Mucosa of rectum (tissue), 2 donors: ENCODE measurements around the gene NEDD8.

Source experiments
- H3K27ac ChIP-seq, 2 donors: one replicate each; pipeline ENCODE4 v1.7.0; 2013; ENCODE audit warnings: inconsistent platforms in 2 of 2, low read depth in 2 of 2, low read length in 2 of 2
- H3K27me3 ChIP-seq, 2 donors: one replicate each; pipeline ENCODE4 v1.7.0; 2013; ENCODE audit warnings: low read length in 2 of 2; ENCODE audit not compliant: control insufficient read depth in 2 of 2, insufficient read depth in 2 of 2
- H3K36me3 ChIP-seq, 2 donors: one replicate each; pipeline ENCODE4 v1.7.0; 2013; ENCODE audit warnings: low read length in 2 of 2; ENCODE audit not compliant: control insufficient read depth in 2 of 2, insufficient read depth in 2 of 2
- H3K4me1 ChIP-seq, 2 donors: one replicate each; pipeline ENCODE4 v1.7.0; 2013; ENCODE audit warnings: low read length in 2 of 2, mild to moderate bottlenecking in 1 of 2; ENCODE audit not compliant: control insufficient read depth in 2 of 2, insufficient read depth in 2 of 2
- H3K4me3 ChIP-seq, 2 donors: one replicate each; pipeline ENCODE4 v1.7.0; 2013; ENCODE audit warnings: low read length in 2 of 2
- H3K9ac ChIP-seq, 2 donors: one replicate each; pipeline ENCODE4 v1.7.0; 2013; ENCODE audit warnings: low read length in 2 of 2, low read depth in 1 of 2, mild to moderate bottlenecking in 1 of 2
- H3K9me3 ChIP-seq, 2 donors: one replicate each; pipeline ENCODE4 v1.7.0; 2013; ENCODE audit warnings: low read length in 2 of 2; ENCODE audit not compliant: control insufficient read depth in 2 of 2
- donor health status: healthy.
- donor health status: Normal muscosa, but diverticular disease.

The NEDD8 gene

DNA sequence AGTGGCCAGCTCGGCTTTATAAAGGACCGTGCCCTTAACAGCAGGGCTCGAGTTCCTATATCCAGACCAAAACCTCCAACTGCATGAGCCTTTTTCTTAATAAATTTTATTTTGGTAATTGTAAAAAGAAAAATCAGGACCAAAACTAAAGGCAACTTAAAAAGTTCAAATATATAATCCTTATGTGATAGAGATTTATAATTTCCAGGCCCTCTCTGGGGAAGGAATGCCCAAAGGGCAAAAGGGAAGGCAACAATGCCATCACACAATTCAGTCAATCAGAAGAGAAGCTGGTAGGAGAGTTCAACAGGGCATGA lies 43.1 kb downstream of the NEDD8 start:
- H3K9ac ChIP-seq: no peak overlapping the region
- H3K9me3 ChIP-seq: no peaks in the 10 kb centered on the region
- H3K4me1 ChIP-seq: peaks cover 10% of the 10 kb centered on the region in 2 donors
- H3K36me3 ChIP-seq: peaks cover 32 to 51% of the 10 kb centered on the region in 2 donors
- H3K27ac ChIP-seq: no peak overlapping the region
- peak overlapping the region in 1 of 2 donors; percentile 76 for H3K4me3 ChIP-seq
- H3K27me3 ChIP-seq: no peaks in the 10 kb centered on the region

DNA sequence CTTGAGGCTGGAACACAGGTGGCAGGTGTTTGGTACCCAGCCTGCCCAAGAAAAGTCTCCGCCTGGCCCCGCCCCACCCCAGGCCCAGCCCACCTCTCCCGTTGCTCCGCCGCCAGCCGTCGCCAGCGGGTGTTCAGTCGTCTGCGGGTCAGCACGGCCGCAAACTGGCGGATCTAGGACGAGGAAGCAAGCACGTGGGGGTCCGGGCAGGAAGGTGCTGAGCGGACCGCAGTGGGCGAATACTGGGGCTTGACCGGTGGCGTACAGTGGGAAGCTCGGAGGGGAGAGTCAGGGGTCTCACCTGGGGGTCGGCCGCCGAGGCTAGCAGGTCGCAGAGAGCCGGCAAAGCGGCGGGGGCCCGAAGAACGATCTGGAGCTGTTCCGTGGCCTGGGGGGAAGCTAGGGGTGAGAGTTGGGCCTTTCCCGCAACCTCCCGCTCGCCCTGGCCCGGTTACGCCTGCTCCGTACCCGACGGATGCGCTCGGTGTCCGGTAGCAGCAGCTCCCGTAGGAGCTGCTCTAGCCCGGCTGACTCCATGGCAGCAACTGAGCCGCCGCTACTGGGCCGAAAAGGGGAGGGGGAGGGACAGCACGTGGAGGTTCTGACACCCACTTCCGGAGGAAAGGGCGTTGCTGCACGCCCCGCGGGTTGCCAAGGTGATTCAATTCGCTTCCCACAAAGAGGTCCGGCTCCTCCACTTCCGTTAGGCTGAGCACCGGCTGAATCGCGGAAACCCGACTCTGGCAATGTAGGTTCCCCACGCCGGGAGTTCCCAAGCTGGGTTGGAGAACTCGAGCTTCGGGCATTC lies 43.7 kb downstream of the NEDD8 start, which contains the start of gene IPO4:
IPO4 (minus strand) TSS at position 566 of the 808 bp plus-strand sequence; CDS start at position 537, 29 bp downstream.
- Histone ChIP-seq H3K4me3 (peak within 1 kb of the TSS; percentile 76 to 80), H3K27ac (peak within 1 kb of the TSS; percentile 68 to 77), H3K4me1 (peaks cover 9% of the 10 kb centered on the region in 2 donors), H3K9ac (peak within 1 kb of the TSS; percentile 44 to 60), H3K9me3 (no peaks in the 10 kb centered on the region), H3K27me3 (no peaks in the 10 kb centered on the region), H3K36me3 (peaks cover 34 to 55% of the 10 kb centered on the region in 2 donors)

DNA sequence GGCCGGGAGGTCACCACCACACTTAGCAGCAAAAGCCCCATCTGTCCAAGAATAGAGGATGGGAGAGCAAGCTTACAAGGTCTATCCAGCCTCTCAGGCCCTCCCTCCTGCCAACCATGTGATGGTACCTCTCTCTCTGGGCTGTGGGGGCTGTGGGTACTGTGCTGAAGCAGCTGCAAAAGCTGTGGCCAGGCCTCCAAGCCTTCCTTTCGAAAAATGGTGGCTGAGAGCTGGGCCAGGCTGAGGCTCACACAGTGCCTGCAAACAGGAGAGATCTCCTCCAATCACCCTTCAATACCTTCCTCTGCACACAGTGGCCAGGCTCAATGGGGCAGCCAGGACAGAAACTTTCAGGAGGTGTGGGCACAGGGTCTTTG lies 44.6 kb downstream of the NEDD8 start:
- H3K27ac ChIP-seq: no peak overlapping the region
- H3K27me3 ChIP-seq: no peaks in the 10 kb centered on the region
- no peaks in the 10 kb centered on the region for H3K9me3 ChIP-seq
- peaks cover 31 to 55% of the 10 kb centered on the region in 2 donors for H3K36me3 ChIP-seq
- H3K9ac ChIP-seq: no peak overlapping the region
- peaks cover 9% of the 10 kb centered on the region in 2 donors for H3K4me1 ChIP-seq
- H3K4me3 ChIP-seq: peak overlapping the region in 1 of 2 donors; percentile 76

DNA sequence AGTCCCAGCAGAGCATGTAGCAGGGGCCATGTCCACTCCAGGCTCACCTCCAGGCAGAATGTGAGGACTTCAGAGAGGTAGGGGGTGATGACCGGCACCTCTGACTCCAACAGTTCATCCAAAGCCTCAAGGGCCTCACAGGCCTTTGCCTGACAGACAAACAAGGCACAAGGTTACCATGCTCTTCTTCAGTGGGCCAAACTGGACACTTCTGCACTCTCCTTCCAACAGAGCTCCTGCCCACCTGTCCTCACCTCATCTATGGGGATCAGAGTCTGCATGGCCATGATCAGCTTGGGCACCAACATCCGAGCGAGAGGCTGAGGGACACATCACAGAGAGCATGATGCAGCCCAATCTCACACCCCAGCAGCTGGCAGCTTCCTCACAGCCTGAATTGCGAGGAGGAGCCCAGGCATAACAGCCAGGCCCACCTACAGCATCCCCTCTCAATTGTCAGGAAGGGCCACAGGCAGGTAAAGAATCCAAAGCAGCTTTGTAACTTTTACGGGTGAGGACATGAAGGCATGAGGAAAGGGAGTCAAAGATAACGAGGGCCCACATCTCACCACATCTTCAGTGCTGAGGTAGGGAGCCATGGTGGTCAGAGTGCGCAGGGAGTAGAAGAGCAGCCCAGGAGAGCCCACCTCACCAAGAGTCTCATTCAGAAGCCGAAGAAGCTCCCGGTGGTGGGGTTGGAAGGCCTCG lies 45.2 kb downstream of the NEDD8 start:
- H3K27me3 ChIP-seq: no peaks in the 10 kb centered on the region
- no peak overlapping the region for H3K4me3 ChIP-seq
- H3K36me3 ChIP-seq: peaks cover 26 to 55% of the 10 kb centered on the region in 2 donors
- no peak overlapping the region for H3K27ac ChIP-seq
- no peaks in the 10 kb centered on the region for H3K9me3 ChIP-seq
- H3K4me1 ChIP-seq: peaks cover 9% of the 10 kb centered on the region in 2 donors
- H3K9ac ChIP-seq: no peak overlapping the region

DNA sequence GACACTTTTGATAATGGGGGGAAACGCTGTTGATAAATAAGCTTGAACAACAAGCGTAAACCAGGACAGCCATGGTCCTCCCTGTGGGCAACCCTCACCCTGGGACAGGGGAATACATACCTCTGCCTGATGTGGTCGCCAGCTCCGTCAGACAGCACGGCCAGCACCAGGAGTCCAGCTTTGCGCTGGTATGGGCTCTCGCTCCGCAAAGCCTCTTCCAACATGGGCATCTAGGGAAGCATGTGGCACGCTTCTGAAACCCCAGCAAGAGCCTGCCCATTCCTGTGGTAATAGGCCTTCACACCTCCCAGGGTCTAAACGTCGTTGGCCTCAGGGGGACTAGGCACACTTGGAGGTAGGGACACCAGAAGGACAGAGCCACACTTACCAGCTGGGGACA lies 46.4 kb downstream of the NEDD8 start:
- H3K27ac ChIP-seq: no peak overlapping the region
- H3K36me3 ChIP-seq: peaks cover 33 to 57% of the 10 kb centered on the region in 2 donors
- H3K4me1 ChIP-seq: peaks cover 9% of the 10 kb centered on the region in 2 donors
- H3K9me3 ChIP-seq: no peaks in the 10 kb centered on the region
- H3K4me3 ChIP-seq: no peak overlapping the region
- no peaks in the 10 kb centered on the region for H3K27me3 ChIP-seq
- no peak overlapping the region for H3K9ac ChIP-seq

DNA sequence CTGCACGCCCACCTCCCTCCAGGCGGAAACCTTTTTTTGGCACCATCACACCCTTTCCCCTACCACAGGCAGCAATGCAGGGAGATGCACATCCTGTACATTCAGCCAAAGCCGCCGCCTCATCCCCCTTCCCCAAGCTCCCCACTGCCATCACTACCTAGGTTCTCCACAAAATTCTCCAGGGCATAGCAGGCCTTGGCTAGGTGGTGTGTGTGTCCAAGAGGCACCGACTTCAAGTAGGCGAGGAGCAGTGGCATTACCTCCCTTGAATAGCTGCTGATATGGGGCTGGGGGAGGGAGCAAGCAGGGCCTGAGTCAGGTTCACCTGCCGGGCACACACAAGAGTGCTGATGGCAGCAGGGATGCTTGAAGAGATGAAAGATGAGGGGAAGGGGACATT lies 47.1 kb downstream of the NEDD8 start:
- Histone ChIP-seq H3K9me3 (no peaks in the 10 kb centered on the region), H3K27me3 (no peaks in the 10 kb centered on the region), H3K27ac (no peak overlapping the region), H3K4me3 (no peak overlapping the region), H3K9ac (no peak overlapping the region), H3K36me3 (peaks cover 38 to 65% of the 10 kb centered on the region in 2 donors), H3K4me1 (peaks cover 9% of the 10 kb centered on the region in 2 donors)

DNA sequence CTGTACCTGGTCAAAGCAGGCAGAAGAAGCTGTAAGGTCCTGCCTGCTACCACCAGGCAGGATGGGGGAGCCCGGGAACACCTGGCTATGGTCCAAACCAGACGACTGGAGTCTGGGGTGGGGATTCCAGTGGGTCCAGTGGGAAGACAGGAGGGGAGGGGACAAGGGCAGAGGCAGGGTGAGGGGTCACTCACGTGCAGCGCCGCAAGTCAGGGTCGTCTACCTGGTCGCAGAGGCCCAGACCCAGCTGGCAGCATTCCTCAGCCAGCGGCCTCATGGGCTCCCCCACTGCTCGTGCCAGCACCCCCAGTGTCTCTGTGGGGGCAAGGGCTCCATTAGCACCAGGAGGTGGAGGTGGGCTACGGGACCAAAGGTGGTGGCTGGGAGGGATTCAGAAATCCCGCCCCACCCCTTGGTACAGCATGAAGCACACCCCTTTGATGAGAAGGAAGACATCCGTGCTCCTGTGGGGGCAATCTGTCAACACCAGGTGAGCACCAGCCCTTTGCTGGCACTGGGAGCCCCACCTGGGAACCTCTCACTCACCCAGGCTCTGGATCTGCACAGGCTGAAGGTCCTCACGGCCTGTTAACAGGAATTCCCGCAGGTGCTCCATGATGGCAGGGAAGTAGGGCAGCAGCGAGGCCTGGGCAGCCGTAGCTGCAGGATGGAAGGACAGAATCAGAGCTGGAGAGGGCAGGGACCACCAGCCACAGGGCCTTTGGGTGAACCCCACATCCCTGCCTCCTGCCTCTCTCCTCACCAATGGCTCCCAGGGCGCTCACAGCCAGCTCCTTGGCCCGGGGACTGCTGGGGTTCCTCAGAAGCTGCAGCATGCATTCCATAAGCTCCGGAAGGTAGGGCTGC lies 47.8 kb downstream of the NEDD8 start:
- Histone ChIP-seq H3K9me3 (no peaks in the 10 kb centered on the region), H3K9ac (no peak overlapping the region), H3K36me3 (peaks cover 42 to 71% of the 10 kb centered on the region in 2 donors), H3K27me3 (no peaks in the 10 kb centered on the region), H3K4me1 (peaks cover 9% of the 10 kb centered on the region in 2 donors), H3K27ac (no peak overlapping the region), H3K4me3 (no peak overlapping the region)

DNA sequence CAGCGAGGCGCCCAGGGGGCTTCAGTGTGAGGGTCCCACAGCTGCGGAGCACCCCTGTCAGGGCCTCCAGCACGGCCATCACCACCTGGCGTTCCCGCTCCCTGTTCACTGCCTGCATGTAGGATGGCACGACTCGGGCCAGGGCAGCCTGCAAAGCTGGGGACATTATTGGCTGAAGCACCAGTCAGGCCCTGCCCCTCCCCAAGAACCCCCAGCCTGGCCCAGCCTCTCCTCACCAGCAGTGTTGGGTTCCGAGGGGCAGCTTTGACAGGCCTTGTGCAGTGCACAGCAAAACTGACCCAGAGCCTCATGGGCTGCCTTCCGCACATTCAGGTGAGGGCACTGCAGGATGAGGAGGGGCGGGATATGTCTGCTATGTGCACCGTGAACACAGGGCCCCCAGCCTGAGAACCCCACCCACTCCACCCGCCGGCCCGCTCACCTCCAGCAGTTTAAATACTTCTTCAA lies 49.1 kb downstream of the NEDD8 start:
- H3K36me3 ChIP-seq: peaks cover 55 to 79% of the 10 kb centered on the region in 2 donors
- H3K4me1 ChIP-seq: peaks cover 5% of the 10 kb centered on the region in 2 donors
- no peak overlapping the region for H3K9ac ChIP-seq
- H3K9me3 ChIP-seq: no peaks in the 10 kb centered on the region
- no peak overlapping the region for H3K4me3 ChIP-seq
- no peaks in the 10 kb centered on the region for H3K27me3 ChIP-seq
- no peak overlapping the region for H3K27ac ChIP-seq

DNA sequence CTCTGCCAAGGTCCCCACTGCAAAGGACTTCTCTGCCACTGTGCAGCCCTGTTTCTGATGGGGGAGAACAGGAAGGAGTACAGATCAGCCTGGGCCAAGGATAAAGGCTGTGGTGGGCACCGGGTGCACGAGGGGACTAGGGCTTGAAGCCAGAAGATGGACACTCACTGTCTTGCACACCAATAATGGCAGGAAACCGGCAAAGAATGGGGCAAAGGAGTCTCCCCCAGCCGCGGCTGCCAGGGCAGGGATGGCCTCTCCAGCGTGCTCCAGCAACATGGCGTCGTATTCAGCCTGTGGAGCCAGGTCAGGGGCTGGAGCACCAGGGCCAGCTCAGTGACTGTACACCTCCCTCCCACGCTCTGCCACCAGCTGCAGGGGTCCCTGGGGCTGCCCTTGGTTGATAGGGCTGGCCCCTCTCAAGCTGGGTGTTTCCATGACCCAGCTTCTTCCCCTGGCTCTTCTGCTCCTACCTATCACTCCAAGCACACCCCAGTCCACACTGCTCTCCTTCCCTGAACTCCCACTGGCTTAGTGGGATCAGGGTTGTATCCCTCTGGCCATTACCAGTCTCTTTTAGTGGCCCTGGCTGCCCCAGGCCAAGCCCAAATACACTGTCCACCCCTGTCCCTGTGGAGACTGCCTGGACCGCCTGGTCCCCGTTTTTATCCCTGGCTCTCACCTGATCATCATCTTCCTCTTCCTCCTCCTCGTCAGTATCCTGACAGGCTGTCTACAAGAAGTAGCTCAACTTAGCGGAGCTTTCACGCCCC lies 49.9 kb downstream of the NEDD8 start:
- H3K4me3 ChIP-seq: no peak overlapping the region
- H3K9ac ChIP-seq: no peak overlapping the region
- H3K36me3 ChIP-seq: peaks cover 55 to 84% of the 10 kb centered on the region in 2 donors
- H3K4me1 ChIP-seq: no peaks in the 10 kb centered on the region
- H3K9me3 ChIP-seq: no peaks in the 10 kb centered on the region
- H3K27me3 ChIP-seq: no peaks in the 10 kb centered on the region
- H3K27ac ChIP-seq: no peak overlapping the region
